Stimulated activated CD8-positive, alpha-beta memory T cell treated with anti-CD3 and anti-CD28 coated beads, Interleukin-7, amount 100 ng/mL, for 4 hours (primary cell): ENCODE results near the gene ODF2.
"Not testable (repeated sequence)": the region's sequence is repeated elsewhere in the genome, so short reads cannot be mapped to it uniquely, and the experiment has no call there.

Experiments used
- DNase-seq, 2 donors: peaks; one replicate each; pipeline ENCODE4 v3.0.0-alpha.2; 2020; ENCODE audit warnings: low read depth in 2 of 2

ODF2 gene

DNA sequence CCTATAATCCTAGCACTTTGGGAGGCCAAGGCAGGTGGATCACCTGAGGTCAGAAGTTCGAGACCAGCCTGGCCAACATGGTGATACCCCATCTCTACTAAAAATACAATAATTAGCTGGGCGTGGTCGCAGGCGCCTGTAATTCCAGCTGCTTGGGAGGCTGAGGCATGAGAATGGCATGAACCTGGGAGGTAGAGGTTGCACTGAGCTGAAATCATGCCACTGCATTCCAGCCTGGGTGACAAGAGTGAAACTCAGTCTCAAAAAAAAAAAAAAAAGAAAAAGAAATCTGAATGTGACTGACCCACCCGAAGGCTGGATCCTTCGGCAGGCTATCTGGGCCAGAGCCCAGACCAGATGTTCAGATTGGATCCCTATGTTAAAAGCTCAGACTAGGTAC, 32.5 kb upstream of the ODF2 start:
- not testable (repeated sequence) for DNase-seq

DNA sequence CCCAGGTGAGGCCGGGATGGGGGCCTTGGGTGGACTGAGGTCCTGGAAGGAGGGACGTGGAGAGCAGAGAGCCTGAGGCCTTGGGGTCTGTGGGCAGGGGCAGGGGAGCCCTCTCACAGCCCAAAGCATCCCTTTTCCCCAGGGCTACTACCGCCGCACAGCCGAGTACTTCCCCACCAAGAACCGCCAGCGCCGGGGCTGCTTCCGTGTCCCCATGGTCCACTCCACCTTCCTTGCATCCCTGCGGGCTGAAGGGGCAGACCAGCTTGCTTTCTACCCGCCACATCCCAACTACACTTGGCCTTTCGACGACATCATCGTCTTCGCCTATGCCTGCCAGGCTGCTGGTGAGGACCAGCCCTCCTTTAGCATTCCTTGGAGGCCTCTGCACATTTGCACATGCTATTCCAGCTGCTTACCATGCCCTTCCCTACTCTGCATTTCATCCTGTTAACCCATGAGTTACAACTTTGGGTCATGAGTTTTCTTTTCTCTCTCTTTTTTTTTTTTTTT, 31.5 kb upstream of the ODF2 start:
- no peak for DNase-seq

DNA sequence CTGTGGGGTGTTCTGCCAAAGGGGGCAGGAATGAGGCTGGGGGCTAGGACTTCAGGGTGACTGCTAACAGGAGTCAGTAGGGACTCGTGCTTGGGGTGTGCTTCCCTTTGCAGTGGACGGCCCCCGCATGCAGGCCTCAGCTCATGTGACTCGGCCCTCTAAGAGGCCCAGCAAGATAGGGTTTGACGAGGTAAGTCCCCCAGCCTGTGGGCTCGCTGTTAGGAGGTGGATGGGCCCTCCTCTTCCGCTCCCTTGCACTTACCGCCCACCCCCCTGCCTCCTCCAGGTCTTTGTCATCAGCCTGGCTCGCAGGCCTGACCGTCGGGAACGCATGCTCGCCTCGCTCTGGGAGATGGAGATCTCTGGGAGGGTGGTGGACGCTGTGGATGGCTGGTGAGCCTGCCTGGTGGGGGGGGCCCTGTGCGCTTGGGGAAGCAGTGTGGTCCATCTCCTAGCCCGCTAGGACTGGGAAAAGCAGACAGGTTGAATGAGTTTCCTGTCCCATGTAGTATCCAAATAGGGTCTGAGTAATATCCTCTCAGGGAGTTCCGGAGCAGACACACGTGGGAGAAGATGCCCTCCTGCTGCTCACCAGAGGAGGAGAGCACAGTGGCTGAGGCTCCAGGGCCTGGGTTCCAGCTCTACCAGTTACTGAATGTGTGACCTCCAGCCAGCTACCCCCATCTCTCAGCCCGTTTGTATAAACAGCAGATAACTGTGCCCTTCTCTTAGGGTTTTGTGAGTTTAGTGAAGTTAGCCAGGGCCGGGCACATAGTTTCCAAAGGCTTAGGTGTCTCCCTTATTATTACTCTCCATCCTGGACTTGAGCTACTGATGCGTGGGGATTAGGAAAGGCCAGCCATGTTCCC, 26.9 kb upstream of the ODF2 start:
- no peak for DNase-seq

DNA sequence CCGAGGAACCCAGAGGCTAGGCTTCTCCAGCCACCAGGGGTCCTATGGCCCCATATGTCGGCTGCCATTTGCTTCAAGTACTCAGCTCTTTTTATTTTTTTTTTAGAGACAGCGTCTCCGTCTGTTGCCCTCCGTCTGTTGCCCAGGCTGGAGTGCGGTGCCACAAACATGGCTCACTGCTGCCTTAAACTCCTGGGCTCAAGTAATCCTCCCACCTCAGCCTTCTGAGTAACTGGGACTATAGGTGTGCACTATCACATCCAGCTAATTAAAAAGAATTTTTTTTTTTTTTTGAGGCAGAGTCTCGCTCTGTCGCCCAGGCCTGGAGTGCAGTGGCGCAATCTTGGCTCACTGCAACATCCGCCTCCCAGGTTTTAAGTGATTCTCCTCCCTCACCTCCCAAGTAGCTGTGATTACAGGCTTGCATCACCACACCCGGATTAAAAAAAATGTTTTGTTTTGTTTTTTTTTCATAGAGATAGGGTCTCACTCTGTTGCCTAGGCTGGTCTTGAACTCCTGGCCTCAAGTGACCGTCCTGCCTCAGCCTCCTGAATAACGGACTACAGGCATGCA, 26.2 kb upstream of the ODF2 start:
- DNase-seq: no peak

DNA sequence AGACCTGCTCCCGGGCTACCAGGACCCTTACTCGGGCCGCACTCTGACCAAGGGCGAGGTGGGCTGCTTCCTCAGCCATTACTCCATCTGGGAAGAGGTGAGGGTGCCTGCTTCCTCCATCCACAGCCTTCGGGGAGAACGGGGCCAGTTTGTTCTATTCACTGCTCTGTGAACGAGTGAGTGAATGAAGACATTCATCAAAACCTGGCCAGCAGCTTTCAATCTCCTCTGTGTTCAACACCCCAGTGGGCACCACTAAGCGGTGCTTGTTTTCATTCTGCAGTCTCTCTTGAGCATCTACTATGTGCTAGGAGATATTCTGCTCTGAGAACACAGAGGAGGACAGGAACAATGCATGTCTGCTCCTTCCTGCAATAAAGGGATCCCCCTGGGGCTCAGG, 24.6 kb upstream of the ODF2 start:
- DNase-seq: no peak

DNA sequence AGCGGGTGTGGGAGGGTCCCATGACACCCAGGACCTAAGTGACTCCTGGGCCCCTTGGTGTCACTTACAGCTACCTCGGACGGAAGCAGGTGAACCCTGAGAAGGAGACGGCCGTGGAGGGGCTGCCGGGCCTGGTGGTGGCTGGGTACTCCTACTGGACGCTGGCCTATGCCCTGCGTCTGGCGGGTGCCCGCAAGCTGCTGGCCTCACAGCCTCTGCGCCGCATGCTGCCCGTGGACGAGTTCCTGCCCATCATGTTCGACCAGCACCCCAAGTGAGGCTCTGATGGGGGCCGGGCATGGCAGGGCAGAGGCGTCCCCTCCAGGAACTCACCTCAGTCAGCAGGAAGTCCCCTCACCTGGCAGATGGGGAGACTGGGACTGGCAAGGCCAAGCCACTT, 21.5 kb upstream of the ODF2 start:
- no peak for DNase-seq

DNA sequence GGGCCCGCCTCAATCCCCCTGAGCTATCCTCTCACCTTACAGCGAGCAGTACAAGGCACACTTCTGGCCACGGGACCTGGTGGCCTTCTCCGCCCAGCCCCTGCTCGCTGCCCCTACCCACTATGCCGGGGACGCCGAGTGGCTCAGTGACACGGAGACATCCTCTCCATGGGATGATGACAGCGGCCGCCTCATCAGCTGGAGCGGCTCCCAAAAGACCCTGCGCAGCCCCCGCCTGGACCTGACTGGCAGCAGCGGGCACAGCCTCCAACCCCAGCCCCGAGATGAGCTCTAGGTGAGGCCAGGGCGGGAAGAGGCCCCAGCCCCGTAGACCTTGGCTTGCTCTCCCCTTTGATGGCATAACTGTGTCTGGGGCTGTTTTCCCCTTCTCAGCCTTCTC, 20.2 kb upstream of the ODF2 start:
- DNase-seq: no peak

DNA sequence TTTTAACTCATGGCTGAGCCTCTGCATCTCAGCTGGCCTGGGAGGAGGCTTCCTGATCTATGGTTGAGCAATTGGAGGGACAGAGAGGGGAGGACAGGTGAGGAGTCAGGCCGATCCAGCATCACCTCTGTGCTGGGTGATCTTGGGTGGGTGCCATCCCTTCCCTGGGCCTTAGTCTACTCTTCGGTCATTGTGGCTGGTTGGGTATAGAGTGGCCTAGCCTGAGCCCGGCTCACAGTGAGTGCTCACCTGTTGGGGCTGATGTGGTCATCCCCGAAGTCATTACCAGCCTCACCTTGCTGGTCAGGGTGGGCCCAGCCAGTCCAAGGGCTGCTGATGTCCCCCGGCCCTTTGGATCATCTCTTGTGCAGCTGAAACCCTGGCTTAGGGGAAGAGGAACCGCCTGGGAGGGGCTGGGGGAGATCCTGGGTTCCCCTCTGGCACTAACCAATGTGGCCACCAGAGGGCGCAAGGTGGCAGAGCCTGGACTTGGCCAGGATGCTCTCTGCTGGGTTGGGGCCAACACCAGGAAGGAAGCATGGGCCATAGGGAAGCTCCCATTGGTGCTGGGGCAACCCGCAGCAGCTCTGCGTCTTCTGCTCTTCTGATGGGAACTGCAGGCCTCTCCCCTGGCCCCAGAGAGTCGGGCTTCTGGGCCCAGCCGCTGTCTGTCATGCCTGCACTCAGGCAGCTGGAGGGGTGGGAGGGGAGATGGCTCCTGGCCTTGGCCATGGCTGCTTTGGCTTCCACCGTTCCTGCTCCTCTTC, 17.3 kb upstream of the ODF2 start:
- DNase-seq: peak; percentile 52 to 55

DNA sequence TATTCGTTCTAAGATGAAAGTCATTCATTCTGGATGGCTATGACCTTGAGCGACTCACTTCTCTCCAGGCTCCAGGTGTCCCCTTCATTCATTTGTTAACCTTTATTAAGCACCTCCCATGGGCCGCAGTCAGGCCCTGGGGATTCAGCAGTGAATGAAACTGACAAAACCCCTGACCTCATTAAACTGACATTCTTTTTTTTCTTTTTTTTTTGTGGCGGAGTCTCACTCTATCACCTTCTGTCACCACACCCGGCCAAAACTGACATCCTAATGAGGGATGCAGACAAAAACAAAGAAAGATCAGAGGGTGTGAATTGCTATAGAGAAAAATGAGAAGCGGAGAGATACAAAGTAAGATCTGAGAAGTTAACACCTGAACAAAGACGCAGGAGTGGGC, 16.5 kb upstream of the ODF2 start:
- no peak for DNase-seq

DNA sequence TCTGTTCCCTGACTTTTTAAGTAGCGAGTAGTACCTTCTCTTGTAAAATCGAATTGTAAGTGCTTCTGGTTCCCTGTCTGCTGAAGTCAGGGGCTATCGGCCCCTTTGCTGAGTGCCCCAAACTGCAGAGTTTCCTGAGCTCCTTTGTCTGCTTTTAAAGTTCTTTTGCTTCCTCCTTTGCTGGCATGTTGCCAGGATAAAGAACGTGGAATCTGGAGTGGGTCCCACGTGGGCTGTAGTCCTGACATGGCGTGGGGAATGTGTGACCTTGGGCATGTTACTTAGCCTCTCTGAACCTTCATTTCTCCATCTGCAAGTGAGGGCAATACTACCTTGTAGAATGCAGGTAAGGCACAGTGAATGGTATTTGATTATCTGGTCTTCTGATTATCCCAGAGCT, 13.7 kb upstream of the ODF2 start:
- no peak for DNase-seq

DNA sequence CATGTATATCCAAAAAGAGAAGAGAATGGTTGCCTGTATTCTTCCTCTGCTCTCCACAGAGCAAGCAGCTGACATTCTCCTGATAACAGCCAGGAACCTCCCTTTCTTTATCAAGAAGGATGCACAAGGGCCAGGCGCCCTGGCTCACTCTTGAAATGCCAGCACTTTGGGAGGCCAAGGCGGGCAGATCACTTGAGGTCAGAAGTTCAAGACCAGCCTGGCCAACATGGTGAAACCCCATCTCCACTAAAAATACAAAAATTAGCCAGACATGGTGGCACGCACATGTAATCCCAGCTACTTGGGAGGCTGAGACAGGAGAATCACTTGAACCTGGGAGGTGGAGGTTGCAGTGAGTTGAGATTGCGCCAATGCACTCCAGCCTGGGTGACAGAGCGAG, 9.3 kb upstream of the ODF2 start:
- DNase-seq: not testable (repeated sequence)

DNA sequence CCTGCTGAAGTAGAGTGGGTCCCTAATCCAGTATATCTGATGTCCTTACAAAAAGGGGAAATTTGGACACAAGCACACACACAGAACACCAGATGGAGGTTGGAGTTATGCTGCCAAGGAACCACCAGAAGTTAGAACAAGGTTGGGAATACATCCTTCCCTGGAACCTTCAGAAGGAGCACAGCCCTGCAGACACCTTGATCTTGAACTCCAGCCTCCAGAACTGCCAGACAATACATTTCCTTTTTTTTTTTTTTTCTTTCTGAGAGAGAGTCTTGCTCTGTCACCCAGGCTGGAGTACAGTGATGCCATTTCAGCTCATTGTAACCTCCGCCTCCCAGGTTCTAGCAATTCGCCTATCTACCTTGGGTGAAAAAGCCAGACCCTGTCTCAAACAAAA, 7.1 kb upstream of the ODF2 start:
- no peak for DNase-seq

DNA sequence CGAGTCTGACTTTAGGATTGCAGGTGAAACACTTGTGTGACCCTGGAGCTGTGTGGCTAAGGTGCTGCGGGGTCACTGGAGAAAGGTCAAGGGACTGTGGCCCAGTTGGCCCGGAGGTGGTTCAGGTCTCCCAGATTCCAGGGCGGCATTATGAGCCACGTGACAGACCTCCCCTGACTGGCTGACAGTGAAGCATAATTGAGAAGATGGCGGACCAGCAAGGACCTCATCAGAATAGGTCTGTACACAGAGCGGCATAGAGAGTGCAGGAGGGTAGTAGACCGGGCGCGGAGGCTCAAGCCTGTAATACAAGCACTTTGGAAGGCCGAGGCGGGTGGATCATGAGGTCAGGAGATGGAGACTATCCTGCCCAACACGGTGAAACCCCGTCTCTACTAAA, 815 bp upstream of the ODF2 start:
- DNase-seq: no peak

DNA sequence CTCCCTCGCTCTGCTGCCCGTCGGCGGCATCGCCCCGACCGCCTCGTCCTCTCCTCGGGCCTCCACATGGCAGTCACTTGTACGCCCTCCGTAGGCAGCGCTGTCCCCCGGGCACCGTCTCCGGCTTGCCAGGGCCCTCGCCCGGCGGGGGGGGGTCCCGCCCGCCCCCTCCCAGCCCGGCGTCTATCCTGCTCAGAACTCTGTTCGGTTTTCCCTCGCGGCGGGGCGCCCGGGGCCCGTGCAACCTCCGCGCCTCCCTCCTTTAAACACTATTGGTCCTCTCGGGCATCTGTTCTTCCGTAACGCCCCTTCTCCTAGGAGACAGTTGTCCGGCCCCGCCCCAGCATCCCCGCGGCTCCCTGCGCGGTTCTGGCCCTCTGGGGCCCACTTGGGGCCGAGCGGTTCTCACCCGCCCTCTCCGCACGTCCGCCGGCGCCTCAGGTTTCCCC, 831 bp downstream of the ODF2 start:
- DNase-seq: peak; percentile 28 to 57

DNA sequence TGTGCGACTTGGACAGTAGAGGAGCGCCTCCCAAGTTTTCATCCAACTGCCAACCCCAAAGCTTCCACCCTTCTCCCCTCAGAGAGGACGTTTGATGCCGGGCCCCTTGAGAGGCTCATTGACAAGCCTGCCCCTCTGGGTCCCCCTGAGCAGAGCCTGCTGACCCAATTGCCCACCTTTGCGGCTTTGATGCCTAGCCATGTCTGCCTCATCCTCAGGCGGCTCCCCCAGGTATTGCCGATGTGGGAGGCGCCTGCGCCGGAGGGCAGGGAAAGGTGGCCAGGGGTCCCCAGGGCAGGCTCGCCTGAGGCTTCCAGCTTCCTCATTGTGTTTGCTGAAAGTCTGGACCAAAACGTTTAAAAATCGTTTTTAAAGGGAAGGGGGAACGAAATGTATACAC, 1.4 kb downstream of the ODF2 start:
- no peak for DNase-seq

DNA sequence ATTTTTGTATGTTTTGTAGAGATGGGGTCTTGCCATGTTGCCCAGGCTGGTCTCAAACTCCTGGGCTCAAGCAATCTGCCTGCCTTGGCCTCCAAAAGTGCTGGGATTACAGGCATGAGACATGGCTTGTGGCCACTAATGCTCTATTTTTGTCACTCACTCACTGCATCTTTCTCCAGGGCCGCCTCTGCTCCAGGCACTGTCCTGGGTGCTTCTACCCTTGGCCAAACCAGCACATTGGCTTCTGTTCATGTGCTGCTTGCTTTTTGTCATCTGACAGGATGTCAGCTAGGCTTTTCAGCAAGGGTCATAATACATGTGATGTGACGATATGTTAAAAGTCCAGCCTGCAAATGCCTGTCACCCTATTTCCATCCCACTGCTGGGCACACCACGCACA, 3.2 kb downstream of the ODF2 start:
- DNase-seq: no peak

DNA sequence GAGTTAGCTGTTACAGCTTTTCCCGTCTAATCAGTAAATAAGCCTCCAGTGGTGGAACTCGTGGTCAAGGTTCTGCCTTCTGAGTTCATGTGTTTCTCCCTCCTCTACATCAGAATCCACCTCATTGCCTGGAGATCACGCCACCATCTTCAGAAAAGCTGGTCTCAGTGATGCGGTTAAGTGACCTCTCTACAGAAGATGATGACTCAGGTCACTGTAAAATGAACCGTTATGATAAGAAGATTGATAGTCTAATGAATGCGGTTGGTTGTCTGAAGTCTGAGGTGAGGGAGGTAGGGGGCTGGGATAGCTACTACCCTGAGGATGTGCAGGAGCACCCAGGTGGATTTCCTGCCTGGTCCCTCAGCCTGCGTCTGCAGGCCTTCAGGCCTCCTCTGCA, 13.3 kb downstream of the ODF2 start:
- DNase-seq: no peak

DNA sequence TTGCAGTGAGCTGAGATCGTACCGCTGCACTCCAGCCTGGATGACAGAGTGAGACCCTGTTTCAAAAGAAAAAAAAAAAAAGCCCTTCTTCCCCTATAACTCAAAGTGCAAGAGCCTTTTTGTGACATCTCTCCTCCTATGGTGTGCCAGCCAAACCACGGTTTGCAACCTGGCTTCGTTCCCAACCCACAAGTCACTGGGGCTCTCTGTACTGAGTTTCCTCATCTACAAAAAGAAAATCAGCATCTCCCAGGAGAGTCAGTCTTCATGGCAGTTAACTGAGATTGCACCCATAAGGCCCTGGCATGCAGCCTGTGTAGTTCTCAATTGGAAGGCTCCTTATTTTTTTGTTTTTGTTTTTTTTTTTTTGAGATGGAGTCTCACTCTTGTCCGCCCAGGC, 14.8 kb downstream of the ODF2 start:
- no peak for DNase-seq

DNA sequence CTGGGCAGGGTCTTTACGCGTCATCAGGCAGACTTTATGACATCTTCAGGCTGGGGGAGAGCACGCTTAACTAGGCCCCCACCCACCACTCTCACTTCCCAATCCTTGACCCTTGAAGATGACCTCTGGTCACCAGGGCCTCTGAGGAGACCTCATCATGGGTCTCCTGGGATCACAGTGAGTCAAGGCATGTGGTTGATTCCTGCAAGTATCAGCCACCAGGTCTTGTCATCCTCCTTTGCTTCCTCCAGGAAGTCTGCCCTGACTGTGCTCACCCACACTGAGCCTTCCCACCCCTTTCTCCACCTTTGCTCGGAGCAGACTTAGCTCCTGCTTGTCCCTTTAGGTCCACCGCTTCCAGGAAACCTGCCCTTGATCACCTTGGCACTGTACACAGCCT, 17.3 kb downstream of the ODF2 start:
- no peak for DNase-seq

DNA sequence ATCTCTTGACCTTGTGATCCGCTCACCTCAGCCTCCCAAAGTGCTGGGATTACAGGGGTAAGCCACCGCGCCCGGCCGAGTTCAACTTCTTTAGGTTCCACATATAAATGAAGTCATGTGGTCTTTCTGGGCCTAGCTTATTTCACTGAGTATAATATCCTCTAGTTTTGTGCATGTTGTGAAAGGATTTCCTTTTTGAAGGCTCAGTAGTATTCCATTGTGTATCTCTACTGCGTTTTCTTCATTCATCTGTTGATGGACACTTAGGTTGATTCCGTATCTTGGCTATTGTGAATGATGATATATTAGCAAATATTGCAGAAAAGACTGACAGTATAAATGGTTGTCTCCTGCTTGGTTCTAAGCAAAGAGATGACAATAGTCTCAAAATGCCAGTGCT, 20.1 kb downstream of the ODF2 start:
- no peak for DNase-seq

DNA sequence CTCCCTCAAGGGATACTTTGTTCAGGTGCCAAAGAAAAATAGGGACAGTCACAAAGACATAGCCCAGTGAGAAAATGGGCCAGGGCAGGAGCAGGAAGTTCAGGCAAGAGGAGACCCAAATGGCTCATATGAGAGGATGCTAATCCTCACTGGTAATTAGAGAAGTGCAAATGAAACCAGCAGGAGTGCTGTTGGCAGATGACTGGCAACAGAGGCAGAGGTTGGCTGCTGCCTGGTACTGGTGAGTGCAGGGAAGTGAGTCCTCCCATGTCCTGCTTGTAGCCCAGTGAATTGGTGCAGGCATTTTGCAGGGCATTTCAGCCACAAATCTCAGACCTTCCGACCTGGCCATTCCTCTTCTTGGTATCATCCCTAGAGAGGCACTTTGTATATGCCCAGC, 23.5 kb downstream of the ODF2 start:
- no peak for DNase-seq

DNA sequence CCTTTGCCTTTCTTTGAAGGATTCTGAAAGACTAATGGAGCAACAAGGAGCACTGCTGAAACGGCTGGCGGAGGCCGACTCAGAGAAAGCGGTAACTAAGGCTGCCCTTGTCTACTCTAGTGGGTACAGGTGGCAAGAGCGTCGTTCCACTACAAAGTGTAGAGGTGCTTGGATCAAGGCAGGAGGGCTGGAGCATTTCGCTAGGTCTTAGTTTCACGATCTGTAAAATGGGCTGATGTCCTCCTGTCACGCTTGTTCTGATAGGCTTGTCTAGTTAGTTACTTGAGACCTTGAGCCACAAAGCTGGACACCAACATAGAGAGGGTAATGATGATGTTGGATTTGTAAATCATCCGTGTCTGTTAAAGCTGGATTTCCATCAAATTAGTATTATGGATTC, 25.8 kb downstream of the ODF2 start:
- no peak for DNase-seq

DNA sequence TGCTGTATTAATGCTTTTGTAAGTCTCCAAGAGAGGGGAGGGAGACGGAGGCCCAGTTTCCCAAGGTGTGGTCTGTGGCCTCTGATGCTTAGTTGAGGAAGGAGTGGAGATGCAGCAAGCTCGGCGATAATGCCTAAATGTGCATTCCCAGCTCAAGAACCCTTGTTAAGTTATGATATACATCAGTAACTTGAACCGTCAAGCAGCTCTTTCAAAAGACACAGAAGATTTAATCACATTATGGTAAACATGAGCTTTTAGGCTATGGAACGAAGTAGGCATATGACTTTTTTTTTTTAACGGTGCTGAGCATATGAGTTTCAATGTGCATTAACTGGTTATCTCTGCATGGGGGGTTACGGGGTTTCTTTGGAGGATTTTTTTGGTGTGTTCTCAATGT, 26.4 kb downstream of the ODF2 start:
- DNase-seq: no peak
